Measurements from ENCODE around the gene PRB4.
"Not testable (repeated sequence)": the region's sequence is repeated elsewhere in the genome, so short reads cannot be mapped to it uniquely, and the experiment has no call there.

The PRB4 gene

DNA sequence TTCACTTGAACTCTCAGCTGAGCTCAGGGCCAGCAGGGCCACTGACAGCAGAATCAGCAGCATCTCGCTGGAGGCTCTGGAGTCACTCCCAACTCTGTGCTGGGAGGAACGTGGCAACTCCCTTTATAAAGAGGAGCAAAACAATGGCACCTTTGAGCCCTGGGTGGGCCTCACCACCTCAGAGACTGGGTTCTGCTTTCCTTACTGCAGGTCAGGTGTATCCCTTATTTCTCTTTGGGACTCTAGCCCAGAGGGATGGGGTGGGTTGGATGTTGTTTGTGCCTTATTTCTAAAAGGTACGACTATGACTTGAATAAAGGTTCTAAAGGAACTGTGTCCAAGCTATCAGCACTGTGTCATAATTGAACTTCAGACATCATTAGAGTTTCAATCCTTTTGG lies at the start of gene PRB4:
PRB4 (minus strand) TSS at position 101 of the 400 bp plus-strand sequence; CDS start at position 63, 38 bp downstream.
- no peak for FAIRE-seq

DNA sequence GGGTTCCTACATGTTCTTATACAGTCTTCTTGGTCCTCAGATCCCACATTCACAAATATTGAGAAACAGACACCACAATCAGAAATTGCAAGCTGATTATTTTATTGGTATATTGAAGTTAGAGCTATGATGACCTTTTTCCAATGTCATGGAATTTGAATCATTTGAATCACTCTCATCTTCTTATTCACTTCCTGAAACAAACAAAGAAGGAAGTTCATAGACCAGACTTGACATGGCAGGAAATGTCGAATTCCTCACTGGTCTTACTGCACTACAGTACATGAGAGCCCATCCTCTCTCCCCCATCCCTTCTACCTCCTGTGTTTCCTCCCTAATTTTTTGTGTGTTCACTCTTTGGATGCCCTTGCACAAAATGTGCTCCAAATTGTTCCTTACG lies 41.5 kb upstream of the PRB4 start:
- FAIRE-seq, result not testable (repeated sequence)

DNA sequence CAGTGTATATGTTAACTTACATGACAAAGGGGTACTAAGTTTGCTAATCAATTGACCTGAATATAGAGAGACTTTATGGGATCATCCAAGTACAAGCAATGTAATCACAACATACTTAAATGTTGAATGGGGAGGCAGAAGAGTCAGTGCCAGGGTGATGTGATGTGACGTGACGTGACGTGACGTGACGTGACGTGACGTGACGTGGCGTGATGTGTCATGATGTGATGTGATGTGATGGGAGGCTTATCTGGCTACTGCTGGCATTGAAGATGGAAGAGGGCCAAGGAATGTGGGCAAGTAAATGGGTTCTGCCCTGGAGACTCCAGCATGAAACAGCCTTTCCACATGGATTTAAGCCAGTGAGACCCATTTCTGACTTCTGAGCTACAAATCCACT lies 38.2 kb upstream of the PRB4 start:
- no peak for FAIRE-seq

DNA sequence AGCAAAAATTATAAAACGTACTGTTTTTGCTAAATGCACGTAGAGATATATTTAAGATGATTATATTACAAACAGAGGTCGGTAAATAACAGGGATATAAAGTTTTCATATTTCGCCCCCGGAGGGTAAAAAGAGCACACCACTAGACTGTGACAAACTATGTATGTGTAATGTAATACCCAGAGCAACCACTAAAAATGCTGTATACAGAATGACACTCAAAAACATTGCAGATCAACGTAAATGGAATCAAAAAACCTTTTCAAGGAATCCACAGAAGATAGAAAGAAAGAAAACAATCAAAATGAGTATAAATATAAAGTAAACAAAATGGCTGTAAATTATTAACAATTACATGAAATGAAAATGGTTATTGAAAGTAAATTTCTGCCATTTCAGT lies 37.6 kb upstream of the PRB4 start:
- FAIRE-seq, result peak; percentile 21

DNA sequence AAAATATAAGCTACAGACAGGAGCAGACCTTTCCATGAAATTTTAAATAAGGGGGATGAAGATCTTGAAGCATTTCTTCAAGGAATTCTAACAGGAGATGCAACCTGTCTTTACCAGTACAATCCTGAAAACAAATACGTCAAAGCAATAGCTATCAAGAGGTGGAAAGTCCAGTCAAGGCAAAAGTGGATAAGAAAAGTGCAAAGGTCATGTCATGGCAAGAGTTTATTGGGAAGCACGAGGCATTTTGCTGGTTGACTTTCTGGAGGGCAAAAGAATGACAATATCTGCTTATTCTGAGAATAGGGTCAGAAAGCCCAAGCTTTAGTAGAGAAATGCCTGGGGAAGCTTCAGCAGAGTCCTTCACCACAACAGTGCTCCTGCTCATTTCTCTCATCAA lies 34.3 kb upstream of the PRB4 start:
- FAIRE-seq, result no peak

DNA sequence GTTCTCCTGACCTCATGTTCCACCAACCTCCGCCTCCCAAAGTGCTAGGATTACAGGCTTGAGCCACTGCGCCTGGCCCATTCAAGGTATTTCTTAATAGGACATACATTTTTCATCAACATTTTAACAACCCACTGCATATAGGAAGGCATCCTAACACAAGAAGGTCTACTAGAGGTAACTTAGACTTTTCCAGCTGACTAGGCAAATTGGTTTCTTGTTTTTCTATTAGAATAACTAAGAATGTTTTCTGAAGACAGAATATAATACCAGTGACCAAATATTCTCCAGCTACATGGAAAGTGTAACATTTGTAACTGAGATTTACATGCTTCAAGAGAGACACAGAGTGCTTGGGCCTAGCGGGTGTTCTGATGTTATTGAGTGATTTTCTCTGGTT lies 14.2 kb upstream of the PRB4 start:
- FAIRE-seq, result no peak

- FAIRE-seq, result no peak
Measured at GRCh38 chr12:11321980-11322379, 11.7 kb upstream of the PRB4 start.

- FAIRE-seq, result no peak
Measured at GRCh38 chr12:11307143-11307542, 3.1 kb downstream of the PRB4 start.

GRCh38 chr12:11273449-11273848 lies 36.8 kb downstream of the PRB4 start:
- FAIRE-seq, result no peak

DNA sequence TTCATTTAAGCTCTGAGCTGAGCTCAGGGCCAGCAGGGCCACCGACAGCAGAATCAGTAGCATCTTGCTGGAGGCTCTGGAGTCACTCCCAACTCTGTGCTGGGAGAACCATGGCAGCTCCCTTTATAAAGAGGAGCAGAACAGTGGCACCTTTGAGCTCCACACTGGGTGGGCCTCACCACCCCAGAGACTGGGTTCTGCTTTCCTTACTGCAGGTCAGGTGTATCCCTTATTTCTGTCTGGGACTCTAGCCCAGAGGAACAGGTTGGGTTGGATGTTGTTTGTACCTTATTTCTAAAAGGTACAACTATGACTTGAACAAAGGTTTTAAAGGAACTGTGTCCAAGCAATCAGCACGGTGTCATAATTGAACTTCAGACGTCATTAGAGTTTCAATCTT lies 40.6 kb downstream of the PRB4 start, which contains the start of gene PRB3:
PRB3 (minus strand) TSS at position 101 of the 400 bp plus-strand sequence; CDS start at position 63, 38 bp downstream.
- FAIRE-seq, result no peak

DNA sequence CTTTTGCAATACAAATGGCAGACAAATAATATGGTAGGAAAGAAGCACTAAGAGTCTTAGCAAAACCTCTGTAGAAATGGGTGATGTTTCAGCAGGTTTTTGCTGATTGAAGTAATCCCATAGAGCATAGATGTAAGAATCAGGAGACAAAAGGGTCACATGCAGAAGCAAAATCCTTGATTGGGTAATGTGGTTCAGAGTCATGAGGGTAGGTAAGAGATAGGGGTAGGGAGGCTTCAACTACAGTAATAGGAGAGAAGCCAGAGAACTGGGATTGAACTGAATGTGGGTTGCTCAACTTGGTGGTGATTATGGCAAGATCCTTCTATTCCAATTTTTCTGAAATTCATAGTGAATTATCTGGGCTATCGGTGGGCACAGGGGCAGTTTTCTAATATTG lies 45.7 kb downstream of the PRB4 start:
- FAIRE-seq, result no peak

Measured in G401.6 (cell line).